Right atrium auricular region (tissue), 2 donors: Measurements from ENCODE around the gene SMIM41. TPM values are rescaled to one million over a fixed set of nuclear protein-coding genes. Genes with fewer than 3 reads are reported as not detected.

Experiments used
- DNase-seq: peaks from one replicate; pipeline ENCODE4 v3.0.0-alpha.2; 2019; ENCODE audit warnings: low spot score
- H3K27ac ChIP-seq, 2 donors: fragments of 200-600 bp; sonication (generic); 1 replicate in 1 of 2; 2 replicates in 1 of 2; pipeline ENCODE4 v1.5.1; 2016 to 2019
- H3K27me3 ChIP-seq, 2 donors: fragments of 200-600 bp; sonication (generic); one replicate each; pipeline versions ENCODE4 v1.5.1 to v1.6.0; 2017 to 2019
- H3K36me3 ChIP-seq: fragments of 200-600 bp; sonication (generic); one replicate; pipeline ENCODE4 v1.5.1; 2016
- H3K4me1 ChIP-seq, 2 donors: fragments of 200-600 bp; sonication (generic); one replicate each; pipeline versions ENCODE4 v1.5.1 to v1.6.0; 2017 to 2019
- H3K4me3 ChIP-seq, 2 donors: fragments of 200-600 bp; sonication (generic); 1 replicate in 1 of 2; 2 replicates in 1 of 2; pipeline ENCODE4 v1.5.1; 2017 to 2019; ENCODE audit warnings: mild to moderate bottlenecking in 1 of 2, moderate library complexity in 1 of 2
- H3K9me3 ChIP-seq, 2 donors: fragments of 200-600 bp; sonication (generic); one replicate each; pipeline ENCODE4 v1.5.1; 2019
- CTCF ChIP-seq, 2 donors: fragments of 200-600 bp; sonication (generic); IDR thresholded peaks; one replicate each; pipeline ENCODE4 v1.5.1; 2019; ENCODE audit warnings: antibody characterized with exemption in 2 of 2
- total RNA-seq, 2 donors: library from RNA; depleted of rRNA; stranded (reverse); fragments of >200 nt; gene quantifications; one replicate each; pipeline ENCODE4 v1.1.0, GENCODE V29; 2016

The SMIM41 gene
- total RNA-seq, 2 donors from 2014 or later: 0.44 to 3.2 TPM

- no peak for TF ChIP-seq CTCF (IDR thresholded peaks at IDR 0.05)
- Histone ChIP-seq H3K4me3 (peak overlapping the region in 1 of 2 donors; percentile 4), H3K36me3 (peaks cover 15% of the 10 kb centered on the region), H3K27me3 (no peaks in the 10 kb centered on the region), H3K4me1 (peaks cover 0 to 31% of the 10 kb centered on the region in 2 donors), H3K9me3 (no peaks in the 10 kb centered on the region), H3K27ac (peak overlapping the region; percentile 80 to 88)
- DNase-seq: no peak
These were observed 16.2 kb upstream of the SMIM41 start for GRCh38 chr12:52063082-52063924.

GRCh38 chr12:52063981-52064649 is 15.4 kb upstream of the SMIM41 start:
- no peak for TF ChIP-seq CTCF (IDR thresholded peaks at IDR 0.05)
- Histone ChIP-seq H3K27ac (peak overlapping the region; percentile 80 to 88), H3K4me1 (peaks cover 0 to 34% of the 10 kb centered on the region in 2 donors), H3K9me3 (no peaks in the 10 kb centered on the region), H3K27me3 (no peaks in the 10 kb centered on the region), H3K36me3 (peaks cover 7% of the 10 kb centered on the region), H3K4me3 (no peak overlapping the region)
- peak; percentile 96 for DNase-seq

DNA sequence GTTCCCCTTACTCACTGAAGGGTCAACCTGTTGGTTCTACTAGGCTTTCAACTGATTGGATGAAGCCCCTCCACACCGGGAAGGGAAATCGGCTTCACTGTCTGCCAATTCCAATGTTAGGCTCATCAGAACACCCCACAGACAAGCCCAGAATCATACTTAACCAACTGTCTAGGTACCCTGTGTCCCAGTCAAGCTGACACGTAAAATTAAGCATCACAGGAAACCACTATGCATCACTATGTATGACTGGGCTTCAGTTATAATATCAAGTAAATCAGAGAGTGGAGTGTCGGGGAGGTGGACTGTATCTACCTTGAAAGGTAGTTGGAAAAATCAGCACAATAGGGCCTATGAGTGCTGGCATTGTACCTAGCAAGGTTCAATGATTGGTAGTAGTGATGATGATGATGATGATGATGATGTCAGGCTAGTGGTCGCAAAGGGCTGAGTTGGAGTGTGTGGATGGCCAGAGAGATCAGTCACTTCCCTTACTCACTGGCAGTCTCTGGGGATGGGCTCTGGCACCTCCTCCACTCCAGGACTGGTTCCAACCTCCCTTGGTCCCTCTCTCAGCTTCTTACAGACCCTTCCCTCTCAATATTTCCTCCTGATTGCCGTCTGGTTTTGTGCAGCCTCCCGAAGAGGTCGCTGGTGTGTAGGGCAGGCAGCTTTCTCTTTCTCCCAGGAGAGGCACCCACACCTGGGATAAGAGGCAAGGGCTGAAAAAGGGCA is 13.0 kb upstream of the SMIM41 start:
- Histone ChIP-seq H3K27ac (no peak overlapping the region), H3K36me3 (no peaks in the 10 kb centered on the region), H3K9me3 (no peaks in the 10 kb centered on the region), H3K4me3 (no peak overlapping the region), H3K4me1 (peaks cover 0 to 51% of the 10 kb centered on the region in 2 donors), H3K27me3 (no peaks in the 10 kb centered on the region)
- DNase-seq: no peak
- no peak for TF ChIP-seq CTCF (IDR thresholded peaks at IDR 0.05)

DNA sequence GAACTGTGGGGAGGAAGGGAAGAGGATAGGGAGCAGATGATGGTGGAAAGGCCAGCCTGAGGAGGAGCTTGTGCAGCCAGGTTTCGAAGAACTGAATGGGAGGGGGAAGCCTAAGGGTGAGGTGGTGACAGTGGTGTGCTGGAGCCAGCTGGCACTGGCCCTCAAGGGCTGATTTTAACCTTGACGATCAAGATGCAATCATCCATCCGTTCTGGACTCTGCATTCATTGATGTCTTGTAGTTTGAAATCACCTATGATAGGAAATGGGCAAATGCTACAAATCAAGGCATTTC is 12.5 kb upstream of the SMIM41 start:
- no peak overlapping the region for H3K4me3 ChIP-seq
- H3K36me3 ChIP-seq: no peaks in the 10 kb centered on the region
- H3K4me1 ChIP-seq: peaks cover 0 to 52% of the 10 kb centered on the region in 2 donors

More for the DNA sequence above, 12.5 kb upstream of the SMIM41 start:
- Histone ChIP-seq H3K27ac (no peak overlapping the region), H3K27me3 (no peaks in the 10 kb centered on the region), H3K9me3 (no peaks in the 10 kb centered on the region)
- no peak for TF ChIP-seq CTCF (IDR thresholded peaks at IDR 0.05)
- DNase-seq: no peak
